DND-41 (cell line): ENCODE measurements around the gene RAPGEF1.

Experiments used
- ATAC-seq: fragments of 200-7000 bp; cut with Tn5 transposase; 3 replicates; pipeline ENCODE4 v1.9.1; 2021; ENCODE audit warnings: low read depth; ENCODE audit not compliant: insufficient read depth
- DNase-seq: peaks from one replicate; pipeline ENCODE4 v3.0.0-alpha.2; 2020
- H2AFZ ChIP-seq: 2 replicates; pipeline ENCODE4 v1.6.0; 2012; ENCODE audit warnings: low read depth, low read length
- H3K27ac ChIP-seq: 2 replicates; pipeline ENCODE4 v1.5.1; 2012; ENCODE audit warnings: low read length, inconsistent platforms
- H3K27me3 ChIP-seq: fragments of 200-600 bp; sonication (generic); 2 replicates; pipeline ENCODE4 v1.6.0; 2012; ENCODE audit warnings: low read length, mild to moderate bottlenecking, inconsistent platforms; ENCODE audit not compliant: insufficient read depth, poor library complexity
- H3K36me3 ChIP-seq: 2 replicates; pipeline ENCODE4 v1.5.1; 2012; ENCODE audit warnings: low read length, inconsistent platforms; ENCODE audit not compliant: insufficient read depth
- H3K4me1 ChIP-seq: 2 replicates; pipeline ENCODE4 v1.5.1; 2012; ENCODE audit warnings: mild to moderate bottlenecking, low read length; ENCODE audit not compliant: insufficient read depth
- H3K4me2 ChIP-seq: 2 replicates; pipeline ENCODE4 v1.6.0; 2012; ENCODE audit warnings: mild to moderate bottlenecking, moderate library complexity, low read length, inconsistent platforms; ENCODE audit not compliant: insufficient read depth
- H3K4me3 ChIP-seq, 2 experiments: fragments of 200-600 bp in 1 of 2; shearing (Covaris generic) in 1 of 2; 2 replicates each; pipeline ENCODE4 v1.5.1; 2012 to 2016; ENCODE audit warnings: inconsistent platforms in 2 of 2, low read length in 2 of 2, mild to moderate bottlenecking in 2 of 2, low read depth in 1 of 2, moderate library complexity in 1 of 2
- H3K79me2 ChIP-seq: 2 replicates; pipeline ENCODE4 v1.6.0; 2012; ENCODE audit warnings: low read length, inconsistent platforms; ENCODE audit not compliant: insufficient read depth
- H3K9ac ChIP-seq: 2 replicates; pipeline ENCODE4 v1.6.0; 2012; ENCODE audit warnings: low read depth, mild to moderate bottlenecking, inconsistent platforms, low read length, moderate library complexity
- H3K9me3 ChIP-seq: 2 replicates; pipeline ENCODE4 v1.5.1; 2012; ENCODE audit warnings: low read length, moderate library complexity, mild to moderate bottlenecking, inconsistent platforms; ENCODE audit not compliant: insufficient read depth, severe bottlenecking
- H4K20me1 ChIP-seq: 2 replicates; pipeline ENCODE4 v1.6.0; 2012; ENCODE audit warnings: low read length; ENCODE audit not compliant: insufficient read depth
- CTCF ChIP-seq: IDR thresholded peaks from 2 replicates; pipeline ENCODE4 v1.5.1; 2012; ENCODE audit warnings: borderline replicate concordance, low read length, moderate library complexity, mild to moderate bottlenecking; ENCODE audit not compliant: poor library complexity, severe bottlenecking; ENCODE audit errors: extremely low read depth
- EZH2 ChIP-seq: IDR thresholded peaks from 3 replicates; pipeline ENCODE4 v1.6.1; 2012; ENCODE audit warnings: borderline replicate concordance, low read depth, mild to moderate bottlenecking, moderate library complexity, low read length, inconsistent platforms; ENCODE audit not compliant: severe bottlenecking

The RAPGEF1 gene

GRCh38 chr9:131529597-131530545 is 210.0 kb downstream of the RAPGEF1 start:
- Histone ChIP-seq H3K4me3 (peak overlapping the region; percentile 59 to 75; a peak in 3 of 4 replicates), H3K9me3 (no peaks in the 10 kb centered on the region), H3K27ac (peak overlapping the region; percentile 38), H3K27me3 (no peaks in the 10 kb centered on the region), H3K9ac (peak overlapping the region; percentile 60), H3K4me2 (peak overlapping the region; percentile 69), H4K20me1 (peaks cover 15% of the 10 kb centered on the region; the same call in 1 of the 2 replicates), H2AFZ (no peak overlapping the region), H3K36me3 (peaks cover 53% of the 10 kb centered on the region), H3K79me2 (peaks cover 25% of the 10 kb centered on the region), H3K4me1 (peaks cover 27% of the 10 kb centered on the region)
- no peak for TF ChIP-seq EZH2
- TF ChIP-seq CTCF = no peak
- ATAC-seq (no peak), DNase-seq (no peak)

DNA sequence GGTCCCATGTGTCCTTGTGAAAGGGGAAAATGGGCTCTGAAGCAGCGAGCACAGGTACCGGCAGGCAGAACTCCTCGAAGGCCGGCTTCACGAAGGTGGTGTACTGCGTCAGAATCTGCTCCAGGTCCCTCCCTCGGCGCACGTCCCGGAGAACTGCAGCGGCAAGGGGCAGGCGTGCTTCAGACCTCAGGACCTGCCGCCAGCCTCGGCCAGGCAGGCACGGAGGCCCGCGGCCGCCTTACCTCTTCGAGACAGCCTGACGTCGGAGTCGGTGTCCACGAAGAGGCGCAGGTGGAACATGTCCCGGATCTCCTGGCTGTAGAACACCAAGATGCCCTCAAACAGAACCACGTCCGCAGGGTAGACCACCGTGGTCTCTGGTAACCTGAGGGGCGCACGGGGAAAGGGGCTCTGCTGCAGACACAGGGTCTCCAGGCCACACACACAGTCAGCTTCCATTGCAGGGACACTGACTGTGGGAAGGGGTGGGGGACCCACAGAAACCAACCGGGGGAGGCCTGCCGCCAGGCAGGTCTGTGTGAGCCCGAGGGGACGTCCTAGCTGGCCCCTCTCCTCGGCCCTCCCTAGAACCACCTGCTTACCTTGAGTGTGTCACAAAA is 210.9 kb downstream of the RAPGEF1 start:
- Histone ChIP-seq H3K36me3 (peaks cover 62% of the 10 kb centered on the region), H3K4me1 (peaks cover 21% of the 10 kb centered on the region), H3K79me2 (peaks cover 25% of the 10 kb centered on the region), H4K20me1 (peaks cover 15% of the 10 kb centered on the region; the same call in 1 of the 2 replicates), H2AFZ (no peak overlapping the region), H3K27me3 (no peaks in the 10 kb centered on the region), H3K9ac (peak overlapping the region; percentile 60; the same call in 1 of the 2 replicates), H3K9me3 (no peaks in the 10 kb centered on the region), H3K4me2 (peak overlapping the region; percentile 69), H3K4me3 (peak overlapping the region in 1 of 2 experiments; percentile 59; a peak in 1 of 4 replicates), H3K27ac (no peak overlapping the region)
- ATAC-seq (no peak), DNase-seq (no peak)
- no peak for TF ChIP-seq EZH2
- TF ChIP-seq CTCF = no peak

DNA sequence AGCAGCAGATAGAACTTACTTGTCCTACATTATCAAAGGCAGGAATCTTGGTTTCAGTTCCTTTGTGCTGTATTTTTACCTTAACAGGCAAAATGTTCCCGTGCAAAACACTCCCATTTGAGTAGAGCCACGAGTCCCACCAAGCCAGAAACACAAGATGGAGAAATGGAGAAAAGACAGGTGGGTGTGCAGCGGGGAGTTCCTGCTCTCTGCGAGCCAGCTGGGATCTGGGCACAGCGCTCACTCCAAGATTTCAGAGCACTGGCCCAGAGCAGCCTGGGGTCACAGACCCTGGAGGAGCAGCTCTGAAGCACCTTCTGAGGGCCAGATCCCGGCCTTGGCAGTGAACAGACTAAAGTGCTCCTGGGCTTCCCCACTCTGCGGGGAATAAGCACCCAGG is 211.7 kb downstream of the RAPGEF1 start:
- no peak overlapping the region for H3K4me2 ChIP-seq
- DNase-seq = no peak
- no peak overlapping the region for H3K4me3 ChIP-seq
- no peak overlapping the region for H3K27ac ChIP-seq
- TF ChIP-seq CTCF (no peak), EZH2 (no peak)
- H3K9me3 ChIP-seq = no peaks in the 10 kb centered on the region
- H3K36me3 ChIP-seq = peaks cover 70% of the 10 kb centered on the region
- peaks cover 25% of the 10 kb centered on the region for H3K79me2 ChIP-seq
- H3K9ac ChIP-seq = no peak overlapping the region
- no peak for ATAC-seq
- no peak overlapping the region for H2AFZ ChIP-seq
- H3K4me1 ChIP-seq = peaks cover 21% of the 10 kb centered on the region
- H4K20me1 ChIP-seq = peaks cover 18% of the 10 kb centered on the region; the same call in 1 of the 2 replicates
- no peaks in the 10 kb centered on the region for H3K27me3 ChIP-seq
